GM12872 (cell line): ENCODE data around the gene GGPS1.

ENCODE experiments used
- TF ChIP-seq, protein P1 (sequence below): IDR thresholded peaks from 3 replicates; pipeline ENCODE4 v1.5.1; 2011; ENCODE audit warnings: low read depth, mild to moderate bottlenecking, low read length, moderate library complexity; ENCODE audit not compliant: insufficient read depth

GGPS1 gene

GRCh38 chr1:235331401-235331800 is 3.0 kb downstream of the GGPS1 start:
- TF ChIP-seq, protein P1, sequence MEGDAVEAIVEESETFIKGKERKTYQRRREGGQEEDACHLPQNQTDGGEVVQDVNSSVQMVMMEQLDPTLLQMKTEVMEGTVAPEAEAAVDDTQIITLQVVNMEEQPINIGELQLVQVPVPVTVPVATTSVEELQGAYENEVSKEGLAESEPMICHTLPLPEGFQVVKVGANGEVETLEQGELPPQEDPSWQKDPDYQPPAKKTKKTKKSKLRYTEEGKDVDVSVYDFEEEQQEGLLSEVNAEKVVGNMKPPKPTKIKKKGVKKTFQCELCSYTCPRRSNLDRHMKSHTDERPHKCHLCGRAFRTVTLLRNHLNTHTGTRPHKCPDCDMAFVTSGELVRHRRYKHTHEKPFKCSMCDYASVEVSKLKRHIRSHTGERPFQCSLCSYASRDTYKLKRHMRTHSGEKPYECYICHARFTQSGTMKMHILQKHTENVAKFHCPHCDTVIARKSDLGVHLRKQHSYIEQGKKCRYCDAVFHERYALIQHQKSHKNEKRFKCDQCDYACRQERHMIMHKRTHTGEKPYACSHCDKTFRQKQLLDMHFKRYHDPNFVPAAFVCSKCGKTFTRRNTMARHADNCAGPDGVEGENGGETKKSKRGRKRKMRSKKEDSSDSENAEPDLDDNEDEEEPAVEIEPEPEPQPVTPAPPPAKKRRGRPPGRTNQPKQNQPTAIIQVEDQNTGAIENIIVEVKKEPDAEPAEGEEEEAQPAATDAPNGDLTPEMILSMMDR, result no peak

DNA sequence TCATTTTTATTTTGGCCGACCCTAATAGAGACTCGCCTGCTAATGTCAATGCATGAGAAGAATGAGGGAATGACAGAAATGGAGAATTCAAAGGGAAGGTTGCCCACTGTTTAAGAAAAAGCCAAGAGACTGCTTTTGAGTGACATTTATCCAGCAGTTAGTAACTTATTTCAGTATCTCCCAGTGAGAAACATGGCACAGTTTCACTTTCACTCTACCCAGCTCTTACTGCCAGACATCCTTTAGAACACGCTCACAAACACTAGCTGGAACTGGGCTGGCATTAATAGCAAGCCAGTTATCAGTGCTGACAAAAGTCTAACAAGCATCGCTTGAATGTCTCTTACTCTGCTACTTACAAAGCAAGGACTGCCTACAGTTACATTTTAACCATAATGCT is 8.5 kb downstream of the GGPS1 start:
- TF ChIP-seq, protein P1, result no peak

DNA sequence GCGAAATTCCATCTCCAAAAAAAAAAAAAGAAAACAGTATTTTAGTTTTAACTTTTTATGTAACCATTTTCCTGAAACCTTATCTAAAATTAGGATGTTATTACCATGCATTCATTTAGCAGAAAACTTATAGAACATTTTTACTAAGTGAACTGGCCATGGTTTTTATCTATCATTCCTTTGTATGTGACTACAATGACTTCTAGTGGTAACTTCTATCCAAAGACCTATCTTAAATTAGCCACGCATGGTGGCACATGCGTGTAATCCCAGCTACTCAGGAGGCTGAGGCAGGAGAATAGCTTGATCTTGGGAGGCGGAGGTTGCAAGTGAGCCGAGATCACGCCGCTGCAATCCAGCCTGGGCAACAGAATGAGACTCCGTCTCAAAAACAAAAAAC is 11.4 kb downstream of the GGPS1 start:
- TF ChIP-seq, protein P1, result no peak

GRCh38 chr1:235341334-235341733 is 13.0 kb downstream of the GGPS1 start:
- TF ChIP-seq, protein P1, result no peak

- TF ChIP-seq, protein P1, result no peak
Observed at GRCh38 chr1:235342039-235342438, 13.7 kb downstream of the GGPS1 start.

GRCh38 chr1:235342471-235342870 is 14.1 kb downstream of the GGPS1 start:
- TF ChIP-seq, protein P1, result no peak

- TF ChIP-seq, protein P1, result no peak
Observed at GRCh38 chr1:235343726-235344125, 15.4 kb downstream of the GGPS1 start.

DNA sequence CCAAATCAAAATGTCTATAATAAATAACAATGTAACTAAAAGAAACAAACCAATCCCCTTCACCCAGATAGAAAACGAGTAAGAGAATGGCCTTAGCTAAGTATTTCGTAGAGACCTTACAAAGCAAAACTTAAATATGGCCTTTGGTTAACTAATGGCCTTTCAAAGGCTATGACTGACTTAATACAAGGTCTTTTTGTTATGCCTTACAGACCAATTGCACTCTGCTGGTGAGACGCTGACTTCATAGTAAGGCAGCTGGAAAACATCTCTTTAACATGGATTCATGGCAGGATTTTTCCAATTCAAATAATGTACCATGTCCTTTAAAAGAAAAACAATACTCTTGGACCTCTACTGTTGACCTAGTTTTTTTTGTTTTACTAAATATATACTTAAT is 23.1 kb downstream of the GGPS1 start:
- TF ChIP-seq, protein P1, result no peak
